Effector memory CD4-positive, alpha-beta T cell (primary cell): Measurements from ENCODE around the gene RAB5IF.

Experiments
- DNase-seq, 3 donors: peaks; one replicate each; pipeline ENCODE4 v3.0.0-alpha.2; 2020
- H3K27ac ChIP-seq: 2 replicates; pipeline ENCODE4 v1.7.0; 2013; ENCODE audit warnings: mild to moderate bottlenecking, low read length, moderate library complexity; ENCODE audit not compliant: insufficient read depth, poor library complexity, severe bottlenecking
- H3K27me3 ChIP-seq: replicated peaks from 2 replicates; pipeline ENCODE4 v1.7.0; 2013; ENCODE audit warnings: mild to moderate bottlenecking, low read length; ENCODE audit not compliant: insufficient read depth, control insufficient read depth, poor library complexity, severe bottlenecking
- H3K36me3 ChIP-seq: 2 replicates; pipeline ENCODE4 v1.7.0; 2013; ENCODE audit warnings: mild to moderate bottlenecking, low read length, moderate library complexity; ENCODE audit not compliant: control insufficient read depth, insufficient read depth
- H3K4me1 ChIP-seq: 2 replicates; pipeline ENCODE4 v1.7.0; 2013; ENCODE audit warnings: low read length, mild to moderate bottlenecking; ENCODE audit not compliant: control insufficient read depth, insufficient read depth, poor library complexity, severe bottlenecking
- H3K4me3 ChIP-seq: 2 replicates; pipeline ENCODE4 v1.7.0; 2013; ENCODE audit warnings: low read length, low read depth, mild to moderate bottlenecking; ENCODE audit not compliant: insufficient read depth, poor library complexity, severe bottlenecking
- H3K9me3 ChIP-seq: 2 replicates; pipeline ENCODE4 v1.7.0; 2013; ENCODE audit warnings: mild to moderate bottlenecking, low read length, moderate library complexity; ENCODE audit not compliant: control insufficient read depth

RAB5IF gene

DNA sequence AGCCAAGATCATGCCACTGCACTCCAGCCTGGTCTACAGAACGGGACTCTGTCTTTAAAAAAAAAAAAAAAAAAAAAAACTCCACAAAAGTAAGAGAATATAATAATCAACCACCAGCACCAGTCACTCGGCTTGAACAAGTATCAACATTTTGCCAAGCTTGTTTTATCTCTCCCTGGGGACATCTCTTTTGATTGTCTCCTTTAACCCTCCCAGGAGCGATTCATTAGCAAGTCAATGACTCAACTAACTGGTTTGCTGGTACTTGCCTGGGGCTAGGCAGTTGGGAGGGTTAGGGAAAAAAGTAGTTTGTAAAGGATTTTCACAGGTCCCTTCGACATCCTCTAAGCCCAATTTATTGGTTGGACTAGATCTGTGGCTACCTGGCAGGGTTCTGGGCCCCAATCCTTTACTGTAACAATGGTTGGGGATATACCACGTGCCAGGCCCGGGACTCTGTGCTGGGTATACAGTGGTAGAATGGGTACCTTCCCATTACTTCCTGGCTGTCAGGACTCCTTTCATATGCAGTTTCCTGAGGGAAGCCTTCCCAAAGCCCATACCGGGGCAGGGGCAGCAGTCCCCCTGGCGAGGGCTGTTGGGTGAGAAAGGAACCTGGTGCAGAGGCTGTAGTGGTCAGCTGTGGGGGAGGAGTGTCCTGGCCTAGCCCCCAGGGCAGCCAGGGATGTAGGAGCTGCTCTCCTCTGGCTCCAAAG is 20.0 kb upstream of the RAB5IF start:
- H3K27me3 ChIP-seq = no peaks in the 10 kb centered on the region

GRCh38 chr20:36587388-36588070 is 18.1 kb upstream of the RAB5IF start:
- Histone ChIP-seq H3K27ac (no peak overlapping the region), H3K4me3 (no peak overlapping the region), H3K36me3 (peaks cover 6% of the 10 kb centered on the region), H3K4me1 (peaks cover 8% of the 10 kb centered on the region), H3K9me3 (no peaks in the 10 kb centered on the region), H3K27me3 (no peaks in the 10 kb centered on the region)
- no peak for DNase-seq

More for the DNA sequence above, 20.0 kb upstream of the RAB5IF start:
- no peak for DNase-seq
- H3K9me3 ChIP-seq = no peaks in the 10 kb centered on the region
- no peak overlapping the region for H3K4me3 ChIP-seq
- H3K27ac ChIP-seq = no peak overlapping the region
- peaks cover 6% of the 10 kb centered on the region for H3K36me3 ChIP-seq
- peaks cover 3% of the 10 kb centered on the region for H3K4me1 ChIP-seq

- no peak for DNase-seq
- Histone ChIP-seq H3K4me1 (peaks cover 20% of the 10 kb centered on the region), H3K9me3 (no peaks in the 10 kb centered on the region), H3K27me3 (no peaks in the 10 kb centered on the region), H3K27ac (peak overlapping the region; percentile 47), H3K4me3 (no peak overlapping the region), H3K36me3 (no peaks in the 10 kb centered on the region)
Measured at GRCh38 chr20:36591281-36591680, 14.3 kb upstream of the RAB5IF start.

- Histone ChIP-seq H3K4me1 (peaks cover 20% of the 10 kb centered on the region), H3K36me3 (no peaks in the 10 kb centered on the region), H3K27me3 (no peaks in the 10 kb centered on the region), H3K4me3 (no peak overlapping the region), H3K27ac (peak overlapping the region; percentile 59), H3K9me3 (no peaks in the 10 kb centered on the region)
- DNase-seq = peak; percentile 43 to 58 (median 51)
Measured at GRCh38 chr20:36591854-36592641, 13.5 kb upstream of the RAB5IF start.

GRCh38 chr20:36593347-36593929 is 12.1 kb upstream of the RAB5IF start:
- Histone ChIP-seq H3K9me3 (no peaks in the 10 kb centered on the region), H3K4me3 (no peak overlapping the region), H3K36me3 (no peaks in the 10 kb centered on the region), H3K27me3 (no peaks in the 10 kb centered on the region), H3K4me1 (peaks cover 20% of the 10 kb centered on the region), H3K27ac (no peak overlapping the region)
- DNase-seq = no peak

DNA sequence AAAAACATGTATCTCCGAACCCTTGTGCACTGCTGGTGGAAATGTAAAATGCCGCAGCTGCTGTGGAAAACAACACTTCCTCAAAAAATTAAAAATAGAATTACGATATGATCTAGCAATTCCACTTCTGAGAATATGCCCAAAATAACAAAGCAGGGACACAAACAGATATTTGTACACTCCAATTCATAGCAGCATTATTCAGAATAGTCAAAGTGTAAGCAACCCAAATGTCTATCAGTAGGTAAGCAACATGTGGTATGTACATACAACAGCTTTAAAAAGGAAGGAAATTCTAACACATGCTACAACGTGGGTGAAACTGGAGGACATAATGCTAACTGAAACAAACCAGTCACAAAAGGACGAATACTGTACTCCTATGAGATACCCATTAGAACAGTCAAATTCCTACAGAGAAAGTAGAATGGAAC is 5.7 kb upstream of the RAB5IF start:
- Histone ChIP-seq H3K36me3 (no peaks in the 10 kb centered on the region), H3K4me3 (no peak overlapping the region), H3K27me3 (no peaks in the 10 kb centered on the region), H3K4me1 (peaks cover 4% of the 10 kb centered on the region), H3K27ac (no peak overlapping the region), H3K9me3 (no peaks in the 10 kb centered on the region)
- no peak for DNase-seq

GRCh38 chr20:36601540-36601939 is 4.0 kb upstream of the RAB5IF start:
- Histone ChIP-seq H3K4me3 (no peak overlapping the region), H3K27me3 (no peaks in the 10 kb centered on the region), H3K9me3 (no peaks in the 10 kb centered on the region), H3K36me3 (no peaks in the 10 kb centered on the region), H3K4me1 (peaks cover under 1% of the 10 kb centered on the region), H3K27ac (no peak overlapping the region)
- no peak for DNase-seq

DNA sequence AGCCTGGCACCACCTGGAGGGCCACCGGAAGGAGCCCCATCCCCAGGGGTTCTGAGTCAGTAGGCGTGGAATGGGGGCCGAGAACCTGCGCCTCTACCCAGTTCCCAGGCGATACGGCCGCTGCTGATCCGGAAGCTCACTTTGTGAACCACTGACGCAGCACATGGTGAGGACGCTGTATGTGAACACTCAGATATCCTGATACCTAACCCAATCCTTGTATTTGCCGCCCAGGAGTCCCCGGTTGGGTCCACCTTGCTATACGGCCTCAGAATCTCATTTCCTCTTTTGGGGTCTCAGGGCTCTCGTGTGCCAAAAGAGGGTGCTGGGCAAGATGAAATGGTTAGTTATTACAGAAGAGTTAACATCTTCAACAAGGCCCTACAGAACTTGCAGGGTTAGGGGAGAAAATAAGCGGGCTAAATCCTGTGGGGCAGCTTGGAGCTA is 604 bp upstream of the RAB5IF start:
- peak; percentile 44 to 51 (median 48) for DNase-seq

DNA sequence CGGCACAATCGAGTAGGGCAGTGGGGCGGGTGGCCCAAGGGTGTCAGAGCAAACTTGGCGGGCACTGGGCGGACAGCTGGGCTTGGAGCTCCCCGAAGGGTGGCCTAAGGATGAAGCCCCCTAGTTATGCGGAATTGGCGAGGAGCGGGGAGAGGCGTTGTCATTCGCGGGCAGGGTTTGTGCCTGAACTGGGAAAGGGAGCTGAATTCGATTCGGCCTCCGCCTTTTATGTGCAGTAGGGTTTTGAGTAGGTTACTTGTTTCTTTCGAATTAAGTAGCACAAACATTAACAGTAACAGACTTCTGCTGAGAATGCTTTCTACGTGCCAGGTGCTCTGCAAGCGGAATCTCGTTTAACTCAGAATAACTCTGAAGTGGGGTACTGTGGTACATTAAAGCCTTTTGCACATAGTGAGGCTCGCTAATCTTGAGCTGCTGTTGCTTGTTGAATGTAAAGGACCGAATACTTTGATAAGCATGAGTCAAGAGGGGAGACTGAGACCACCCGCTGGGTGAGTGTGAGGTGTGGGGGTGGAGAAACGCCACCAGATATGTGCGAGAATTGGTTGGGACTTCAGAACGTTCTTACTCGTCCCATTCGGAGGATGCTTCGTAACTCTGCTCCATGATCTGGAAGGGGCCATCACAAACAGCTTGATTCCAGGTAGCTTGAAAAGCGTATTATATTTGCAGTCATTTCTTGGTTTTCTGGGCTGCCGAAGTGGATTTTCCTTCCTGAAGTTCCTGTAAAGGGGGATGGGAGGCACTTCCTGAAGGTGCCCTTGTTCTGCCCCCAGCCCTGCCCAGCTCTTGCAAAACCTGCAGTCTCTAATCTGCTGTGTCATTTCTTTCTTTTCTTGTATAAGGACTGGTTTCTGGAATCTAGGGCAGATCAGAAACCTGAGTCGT is 833 bp downstream of the RAB5IF start:
- H3K9me3 ChIP-seq = no peaks in the 10 kb centered on the region
- H3K4me3 ChIP-seq = peak overlapping the region; percentile 92
- H3K27me3 ChIP-seq = no peaks in the 10 kb centered on the region
- H3K27ac ChIP-seq = peak overlapping the region; percentile 92
- peaks cover 14% of the 10 kb centered on the region for H3K4me1 ChIP-seq
- H3K36me3 ChIP-seq = peaks cover 33% of the 10 kb centered on the region
- no peak for DNase-seq

More for the DNA sequence above, 604 bp upstream of the RAB5IF start:
- Histone ChIP-seq H3K9me3 (no peaks in the 10 kb centered on the region), H3K4me1 (peaks cover 14% of the 10 kb centered on the region), H3K27ac (peak overlapping the region; percentile 92), H3K4me3 (peak overlapping the region; percentile 92), H3K36me3 (peaks cover 23% of the 10 kb centered on the region), H3K27me3 (no peaks in the 10 kb centered on the region)
